Measurements from ENCODE around the gene ASIC2. TPM values are rescaled to one million over a fixed set of nuclear protein-coding genes. Genes with fewer than 3 reads are reported as not detected.

ASIC2 gene
- total RNA-seq, 1 experiment from 2014 or later, result not detected

DNA sequence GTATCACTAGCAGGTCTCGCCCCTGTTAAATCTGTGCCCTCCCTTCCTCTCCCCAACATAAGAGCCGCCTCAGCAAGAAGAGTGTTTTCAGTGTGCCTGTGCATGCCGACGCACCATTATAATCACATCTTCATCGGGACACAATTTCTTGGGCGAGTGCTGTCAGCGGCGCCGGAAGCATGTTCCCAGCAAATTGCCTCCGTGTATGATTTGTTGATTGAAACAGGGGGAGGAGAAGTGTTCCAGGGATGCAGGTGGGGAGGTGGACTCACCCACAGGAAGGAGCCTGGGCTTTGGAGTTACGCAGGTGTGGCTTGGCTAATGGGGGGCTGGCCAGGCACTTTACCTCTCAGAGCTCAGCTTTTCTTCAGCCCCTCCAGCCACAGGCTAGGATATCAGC lies 247.9 kb downstream of the ASIC2 start (continued):
- TF ChIP-seq, protein P1, sequence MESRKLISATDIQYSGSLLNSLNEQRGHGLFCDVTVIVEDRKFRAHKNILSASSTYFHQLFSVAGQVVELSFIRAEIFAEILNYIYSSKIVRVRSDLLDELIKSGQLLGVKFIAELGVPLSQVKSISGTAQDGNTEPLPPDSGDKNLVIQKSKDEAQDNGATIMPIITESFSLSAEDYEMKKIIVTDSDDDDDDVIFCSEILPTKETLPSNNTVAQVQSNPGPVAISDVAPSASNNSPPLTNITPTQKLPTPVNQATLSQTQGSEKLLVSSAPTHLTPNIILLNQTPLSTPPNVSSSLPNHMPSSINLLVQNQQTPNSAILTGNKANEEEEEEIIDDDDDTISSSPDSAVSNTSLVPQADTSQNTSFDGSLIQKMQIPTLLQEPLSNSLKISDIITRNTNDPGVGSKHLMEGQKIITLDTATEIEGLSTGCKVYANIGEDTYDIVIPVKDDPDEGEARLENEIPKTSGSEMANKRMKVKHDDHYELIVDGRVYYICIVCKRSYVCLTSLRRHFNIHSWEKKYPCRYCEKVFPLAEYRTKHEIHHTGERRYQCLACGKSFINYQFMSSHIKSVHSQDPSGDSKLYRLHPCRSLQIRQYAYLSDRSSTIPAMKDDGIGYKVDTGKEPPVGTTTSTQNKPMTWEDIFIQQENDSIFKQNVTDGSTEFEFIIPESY (IDR thresholded peaks at IDR 0.05; ENCODE audit: extremely low read depth, insufficient replicate concordance, low read length), result no peak
- TF ChIP-seq JUND (IDR thresholded peaks at IDR 0.05), result no peak
- no peak for TF ChIP-seq POLR2A (IDR thresholded peaks at IDR 0.05; ENCODE audit: borderline replicate concordance, extremely low read depth, insufficient read depth, insufficient read length)
- no peak for TF ChIP-seq EZH2phosphoT487 (IDR thresholded peaks at IDR 0.05; ENCODE audit: borderline replicate concordance)
- no peak for TF ChIP-seq SRF (IDR thresholded peaks at IDR 0.05; ENCODE audit: low read depth)
- no peak for TF ChIP-seq ZFX (IDR thresholded peaks at IDR 0.05)
- no peak for TF ChIP-seq FOSL1 (IDR thresholded peaks at IDR 0.05; ENCODE audit: low read depth)
- no peak for TF ChIP-seq EZH2 (IDR thresholded peaks at IDR 0.05)
- no peak for TF ChIP-seq CEBPB (IDR thresholded peaks at IDR 0.05; ENCODE audit: low read depth)

DNA sequence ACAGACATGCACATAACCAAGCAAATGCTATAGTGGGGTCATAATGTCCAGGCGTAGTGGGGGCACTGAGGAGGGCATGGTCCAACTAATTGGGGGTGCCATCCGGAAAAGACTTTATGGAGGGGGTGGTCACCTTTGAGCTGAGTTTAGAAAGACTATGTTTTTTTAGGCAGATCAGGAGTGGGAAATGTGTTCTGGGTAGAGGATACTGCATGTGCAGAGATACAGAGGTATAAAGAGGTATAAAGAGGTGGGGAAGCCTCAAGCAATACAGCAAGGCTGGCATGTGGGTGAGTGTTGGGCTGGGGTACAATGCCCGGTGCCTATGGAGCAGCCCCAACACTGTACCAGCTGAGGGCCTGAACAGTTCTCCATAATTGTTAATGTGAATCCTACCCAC lies 248.3 kb downstream of the ASIC2 start:
- TF ChIP-seq, protein P2, sequence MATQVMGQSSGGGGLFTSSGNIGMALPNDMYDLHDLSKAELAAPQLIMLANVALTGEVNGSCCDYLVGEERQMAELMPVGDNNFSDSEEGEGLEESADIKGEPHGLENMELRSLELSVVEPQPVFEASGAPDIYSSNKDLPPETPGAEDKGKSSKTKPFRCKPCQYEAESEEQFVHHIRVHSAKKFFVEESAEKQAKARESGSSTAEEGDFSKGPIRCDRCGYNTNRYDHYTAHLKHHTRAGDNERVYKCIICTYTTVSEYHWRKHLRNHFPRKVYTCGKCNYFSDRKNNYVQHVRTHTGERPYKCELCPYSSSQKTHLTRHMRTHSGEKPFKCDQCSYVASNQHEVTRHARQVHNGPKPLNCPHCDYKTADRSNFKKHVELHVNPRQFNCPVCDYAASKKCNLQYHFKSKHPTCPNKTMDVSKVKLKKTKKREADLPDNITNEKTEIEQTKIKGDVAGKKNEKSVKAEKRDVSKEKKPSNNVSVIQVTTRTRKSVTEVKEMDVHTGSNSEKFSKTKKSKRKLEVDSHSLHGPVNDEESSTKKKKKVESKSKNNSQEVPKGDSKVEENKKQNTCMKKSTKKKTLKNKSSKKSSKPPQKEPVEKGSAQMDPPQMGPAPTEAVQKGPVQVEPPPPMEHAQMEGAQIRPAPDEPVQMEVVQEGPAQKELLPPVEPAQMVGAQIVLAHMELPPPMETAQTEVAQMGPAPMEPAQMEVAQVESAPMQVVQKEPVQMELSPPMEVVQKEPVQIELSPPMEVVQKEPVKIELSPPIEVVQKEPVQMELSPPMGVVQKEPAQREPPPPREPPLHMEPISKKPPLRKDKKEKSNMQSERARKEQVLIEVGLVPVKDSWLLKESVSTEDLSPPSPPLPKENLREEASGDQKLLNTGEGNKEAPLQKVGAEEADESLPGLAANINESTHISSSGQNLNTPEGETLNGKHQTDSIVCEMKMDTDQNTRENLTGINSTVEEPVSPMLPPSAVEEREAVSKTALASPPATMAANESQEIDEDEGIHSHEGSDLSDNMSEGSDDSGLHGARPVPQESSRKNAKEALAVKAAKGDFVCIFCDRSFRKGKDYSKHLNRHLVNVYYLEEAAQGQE (IDR thresholded peaks at IDR 0.05; ENCODE audit: low read depth), result no peak
- no peak for TF ChIP-seq TCF7L2 (IDR thresholded peaks at IDR 0.05; ENCODE audit: borderline replicate concordance, extremely low read depth, insufficient read depth, insufficient read length)
- TF ChIP-seq POLR2AphosphoS5 (IDR thresholded peaks at IDR 0.05; ENCODE audit: low read depth, low read length), result no peak
- TF ChIP-seq ZFX (IDR thresholded peaks at IDR 0.05), result no peak
- no peak for TF ChIP-seq EZH2phosphoT487 (IDR thresholded peaks at IDR 0.05; ENCODE audit: borderline replicate concordance)
- no peak for TF ChIP-seq CBX3 (IDR thresholded peaks at IDR 0.05; ENCODE audit: low read depth)
- no peak for TF ChIP-seq EZH2 (IDR thresholded peaks at IDR 0.05)
- no peak for TF ChIP-seq SIN3A (IDR thresholded peaks at IDR 0.05; ENCODE audit: low read depth)
- TF ChIP-seq SRF (IDR thresholded peaks at IDR 0.05; ENCODE audit: low read depth), result no peak
- no peak for TF ChIP-seq POLR2A (IDR thresholded peaks at IDR 0.05; ENCODE audit: borderline replicate concordance, extremely low read depth, insufficient read depth, insufficient read length)
- no peaks in the 10 kb centered on the region for H3K79me2 ChIP-seq (ENCODE audit: insufficient read depth, low read length)
- no peak for DNase-seq (ENCODE audit: low read depth, low spot score)
- intact Hi-C loops (cut with micrococcal nuclease), result loop anchor here (10.0 kb wide), 1 partner anchor 710 kb away; no protein-coding TSS in a partner anchor
- no peak overlapping the region for H2AFZ ChIP-seq (ENCODE audit: low read depth, low read length, poor library complexity, severe bottlenecking)
- no peak overlapping the region for H3K4me3 ChIP-seq (replicated peaks in 1 of 2; ENCODE audit: low read depth in 1 of 2, low read length in 2 of 2)
- BruUV-seq (replicated peaks), result no TSS peak
- RAD21 ChIA-PET (ENCODE audit: low non-redundant PET in 1 of 2, low total read pairs in 2 of 2, uncharacterized antibody in 2 of 2, unreplicated experiment in 2 of 2), result no interaction called here
- no peak overlapping the region for H3K4me2 ChIP-seq (ENCODE audit: low read length)
- no peak overlapping the region for H3K9ac ChIP-seq (ENCODE audit: low read length)
- peaks cover 5% of the 10 kb centered on the region; the same call in 1 of the 2 replicates for H3K27me3 ChIP-seq (ENCODE audit: insufficient read depth, low read length)
- no peaks in the 10 kb centered on the region for H3K9me3 ChIP-seq (ENCODE audit: control insufficient read depth in 1 of 2, insufficient read depth in 1 of 2, low read depth in 1 of 2, low read length in 2 of 2)
- POLR2A ChIA-PET, result no interaction called here
- CTCF ChIA-PET, result no interaction called here
- no peaks in the 10 kb centered on the region for H3K4me1 ChIP-seq (ENCODE audit: control insufficient read depth in 1 of 2, insufficient read depth in 2 of 2, low read length in 2 of 2)
- H3K36me3 ChIP-seq (ENCODE audit: control insufficient read depth in 1 of 2, insufficient read depth in 2 of 2, low read length in 2 of 2), result no peaks in the 10 kb centered on the region
- H4K20me1 ChIP-seq (ENCODE audit: insufficient read depth), result no peaks in the 10 kb centered on the region
- ATAC-seq, result no peak
- no peak overlapping the region for H3K27ac ChIP-seq (ENCODE audit: low read depth, low read length)
- no peaks in the 10 kb centered on the region for H3K9me2 ChIP-seq (ENCODE audit: insufficient read depth)
